Stimulated activated CD8-positive, alpha-beta memory T cell treated with anti-CD3 and anti-CD28 coated beads, Interleukin-4, amount 100 ng/mL, for 4 hours (primary cell): ENCODE data around the gene CXCL8.
"Not testable (repeated sequence)": the region's sequence is repeated elsewhere in the genome, so short reads cannot be mapped to it uniquely, and the experiment has no call there.

Source experiments
- DNase-seq, 2 donors: peaks; one replicate each; pipeline ENCODE4 v3.0.0-alpha.2; 2020; ENCODE audit warnings: low read depth in 2 of 2, low spot score in 1 of 2

CXCL8 gene

DNA sequence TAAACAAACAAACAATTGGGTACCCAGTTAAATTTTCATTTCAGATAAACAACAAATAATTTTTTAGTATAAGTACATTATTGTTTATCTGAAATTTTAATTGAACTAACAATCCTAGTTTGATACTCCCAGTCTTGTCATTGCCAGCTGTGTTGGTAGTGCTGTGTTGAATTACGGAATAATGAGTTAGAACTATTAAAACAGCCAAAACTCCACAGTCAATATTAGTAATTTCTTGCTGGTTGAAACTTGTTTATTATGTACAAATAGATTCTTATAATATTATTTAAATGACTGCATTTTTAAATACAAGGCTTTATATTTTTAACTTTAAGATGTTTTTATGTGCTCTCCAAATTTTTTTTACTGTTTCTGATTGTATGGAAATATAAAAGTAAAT, 2.9 kb downstream of the CXCL8 start:
- no peak for DNase-seq

DNA sequence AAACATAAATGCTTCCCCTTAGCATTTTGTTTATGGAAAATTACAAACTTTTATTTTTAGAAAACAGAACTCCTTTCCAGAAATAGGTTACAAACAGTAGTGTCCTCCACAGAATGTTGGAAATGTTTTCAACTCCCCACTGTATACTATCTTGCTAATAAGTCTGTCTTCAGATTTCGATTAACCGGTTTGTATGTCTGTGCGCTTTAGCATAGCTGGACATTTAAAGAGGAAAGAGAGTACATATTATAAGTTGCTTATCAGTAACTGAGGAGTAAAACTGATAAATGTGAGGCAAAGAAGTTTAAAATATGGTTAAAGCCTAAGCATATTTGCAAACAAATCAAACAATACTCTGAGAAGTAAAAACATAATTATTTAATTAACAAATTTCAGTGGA, 3.4 kb downstream of the CXCL8 start:
- no peak for DNase-seq

DNA sequence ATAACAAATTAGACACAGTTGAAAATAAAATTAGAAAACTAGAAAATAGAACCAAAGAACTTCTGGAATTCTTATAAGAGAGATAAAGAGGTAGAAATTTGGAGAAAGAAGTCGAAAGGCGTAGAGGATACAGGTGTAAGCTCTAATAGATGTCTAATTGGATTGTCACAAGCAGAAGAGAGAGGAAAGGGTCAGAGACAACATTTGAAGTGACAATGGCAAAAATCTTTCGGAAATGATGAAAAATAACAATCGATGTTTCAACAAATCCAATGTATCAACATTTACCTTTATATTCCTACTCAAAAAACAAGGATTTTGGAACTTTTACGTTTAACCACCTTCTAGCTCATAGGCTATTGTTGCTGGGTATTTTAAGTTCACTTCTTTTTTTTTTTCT, 3.8 kb downstream of the CXCL8 start:
- no peak for DNase-seq

DNA sequence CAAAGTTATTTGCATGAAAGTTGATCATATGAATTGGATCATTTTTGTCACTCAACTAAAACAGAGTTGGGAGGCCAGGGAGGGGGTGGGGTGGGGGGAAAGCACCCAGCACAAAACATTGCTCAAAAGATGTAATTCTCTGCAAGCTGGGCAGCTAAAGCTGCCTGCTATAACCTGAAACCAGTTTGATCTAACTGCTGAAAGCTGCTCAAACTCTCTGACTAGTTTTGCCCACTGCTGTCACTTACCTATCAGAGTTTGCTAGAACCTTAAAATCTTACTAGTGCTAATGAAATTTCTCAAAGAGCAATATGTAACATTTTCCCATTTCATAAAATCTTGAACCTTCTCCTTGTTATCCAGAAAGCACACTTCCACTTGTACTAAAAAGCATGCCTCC, 10.4 kb downstream of the CXCL8 start:
- DNase-seq: no peak

DNA sequence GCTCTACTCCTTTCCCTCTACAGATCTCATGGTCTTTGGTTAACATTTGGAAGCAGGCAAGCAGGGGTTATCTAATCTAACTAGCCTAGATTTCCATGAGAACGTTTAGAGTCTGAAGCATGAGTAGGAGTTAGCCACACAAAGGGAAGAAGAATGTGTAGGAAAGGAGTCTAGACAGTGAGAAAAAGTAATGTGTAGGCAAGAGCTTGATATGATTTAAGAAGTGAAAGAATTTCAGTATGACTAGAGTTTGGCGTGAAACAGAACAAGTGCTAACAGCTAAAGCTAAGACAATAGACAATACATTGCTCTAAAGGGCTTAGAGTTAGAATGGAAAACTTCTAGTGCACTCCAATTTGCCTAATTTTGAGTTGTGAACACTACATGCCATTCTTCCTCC, 10.8 kb downstream of the CXCL8 start:
- no peak for DNase-seq

DNA sequence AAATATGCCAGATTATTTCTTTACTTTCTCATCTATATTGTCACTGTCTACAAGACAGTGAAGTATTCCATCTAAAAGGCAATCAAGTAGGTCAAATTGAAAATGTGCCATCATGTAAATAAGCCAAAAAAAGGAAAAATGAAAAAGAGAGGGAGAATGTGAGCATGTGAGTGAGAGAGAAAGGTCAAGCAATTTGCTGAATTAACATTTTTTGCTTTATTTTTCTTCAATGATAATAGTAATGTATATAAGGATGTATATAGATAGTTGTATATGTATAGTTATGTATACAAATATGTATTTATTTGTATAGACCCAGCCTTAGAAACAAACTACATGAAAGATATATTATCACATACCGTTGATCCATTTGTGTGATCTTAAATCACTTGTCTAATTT, 11.5 kb downstream of the CXCL8 start:
- DNase-seq: no peak

DNA sequence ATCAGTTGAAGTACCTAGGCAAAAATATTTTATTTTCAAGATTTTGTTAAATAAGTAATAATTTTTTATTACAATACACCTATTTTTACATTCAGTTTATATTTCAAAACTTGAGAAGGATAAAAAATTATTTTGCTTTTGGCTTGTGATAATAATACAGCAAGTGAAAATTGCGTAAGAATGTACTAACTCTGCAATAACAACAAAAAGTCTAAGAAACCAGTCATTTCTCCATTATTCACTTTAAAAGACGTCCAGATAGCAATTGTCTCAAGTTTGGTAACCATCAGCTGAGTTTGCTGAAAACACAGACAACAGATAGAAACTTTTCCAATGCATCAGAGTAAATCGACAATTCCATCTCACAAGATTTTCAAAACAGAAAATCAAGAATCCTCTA, 12.1 kb downstream of the CXCL8 start:
- DNase-seq: no peak

DNA sequence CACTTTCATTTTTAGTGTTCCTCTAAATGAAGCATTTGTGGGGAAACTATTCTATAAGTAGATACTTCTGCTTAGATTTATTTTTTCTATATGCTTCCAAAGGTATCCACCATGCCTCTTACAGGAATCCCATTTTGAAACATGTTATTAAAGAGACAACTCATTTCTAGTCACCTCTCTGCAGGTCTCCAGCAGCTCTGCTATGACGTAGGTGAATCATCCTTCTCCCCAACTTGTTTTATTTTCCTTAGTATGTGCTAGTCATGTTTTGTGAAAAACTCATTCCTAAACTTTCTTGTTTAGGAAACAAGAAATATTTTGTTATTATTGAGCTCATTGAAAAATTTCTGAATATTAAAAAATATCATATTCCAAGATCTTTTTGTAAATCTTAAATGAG, 12.8 kb downstream of the CXCL8 start:
- no peak for DNase-seq

DNA sequence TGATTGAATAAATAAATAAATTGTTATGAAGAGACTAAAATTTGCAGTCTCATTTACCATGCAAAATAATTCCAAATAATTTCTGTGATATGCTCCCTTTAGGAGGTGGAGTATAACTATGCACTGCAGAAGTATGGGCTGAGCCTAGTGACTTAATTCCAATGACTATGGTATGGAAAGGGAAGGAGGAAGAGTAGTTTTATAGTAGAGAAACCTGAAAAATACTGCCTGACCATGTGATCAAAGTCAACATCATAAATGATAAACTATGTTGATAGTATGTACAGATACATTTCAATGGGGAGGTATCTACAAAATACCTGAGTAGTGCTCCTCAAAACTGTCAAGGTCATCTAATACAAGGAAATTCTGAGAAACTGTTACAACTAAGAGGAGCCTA, 14.6 kb downstream of the CXCL8 start:
- DNase-seq: no peak

DNA sequence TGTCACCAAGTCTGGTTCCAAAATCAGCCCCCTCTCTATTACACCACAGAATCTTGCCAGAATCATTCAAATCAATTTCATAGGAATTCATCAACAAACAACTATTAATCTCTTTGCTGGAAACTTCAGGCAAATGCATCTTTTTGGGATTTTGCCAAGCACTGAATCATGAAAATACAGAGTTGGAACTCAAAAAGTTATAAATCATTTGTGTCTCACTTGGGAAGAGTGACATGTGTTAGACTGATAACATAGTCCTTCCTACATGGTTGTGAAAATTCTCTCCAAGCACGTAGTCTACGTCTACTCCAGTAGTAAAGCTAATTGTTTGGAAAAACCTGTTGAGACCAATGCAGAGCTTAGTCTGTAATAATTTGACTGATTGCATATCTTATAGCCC, 19.0 kb downstream of the CXCL8 start:
- DNase-seq: no peak

DNA sequence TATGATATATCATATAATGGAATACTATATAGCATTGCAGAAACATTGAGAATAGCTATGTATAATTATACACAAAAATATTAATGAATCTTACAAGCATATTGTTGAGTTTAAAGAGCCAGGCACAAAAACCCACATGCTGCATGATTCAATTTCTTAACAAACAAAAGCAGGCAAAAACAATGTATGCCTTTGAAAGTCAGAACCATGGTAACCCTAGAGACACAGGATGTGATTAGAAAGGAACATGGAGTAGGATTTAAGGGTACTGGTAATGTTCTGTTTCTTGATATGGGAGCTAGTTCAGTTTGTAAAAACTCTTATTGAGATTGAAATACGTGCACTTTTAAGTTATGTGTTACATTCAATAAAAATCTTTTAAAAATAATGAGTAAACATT, 21.5 kb downstream of the CXCL8 start:
- no peak for DNase-seq

DNA sequence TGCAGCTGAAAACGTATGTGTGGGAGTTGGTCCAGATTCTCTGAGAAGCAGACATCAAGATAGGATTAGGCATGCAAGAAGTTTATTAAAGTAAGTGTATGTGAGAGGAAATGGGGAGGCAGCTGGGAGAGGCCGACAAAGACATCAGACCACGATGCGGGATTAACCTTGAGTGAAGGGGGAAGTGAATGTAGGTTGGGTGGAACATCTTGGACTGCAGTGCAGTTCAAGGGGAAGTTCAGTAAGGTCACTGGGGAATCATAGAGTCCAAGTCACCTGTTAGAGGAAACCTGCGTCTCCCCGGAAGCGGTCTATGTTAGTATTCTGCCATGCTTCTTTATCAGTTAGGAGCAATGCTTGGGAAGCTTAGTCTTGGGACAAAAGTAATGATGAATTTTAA, 22.0 kb downstream of the CXCL8 start:
- DNase-seq: no peak

DNA sequence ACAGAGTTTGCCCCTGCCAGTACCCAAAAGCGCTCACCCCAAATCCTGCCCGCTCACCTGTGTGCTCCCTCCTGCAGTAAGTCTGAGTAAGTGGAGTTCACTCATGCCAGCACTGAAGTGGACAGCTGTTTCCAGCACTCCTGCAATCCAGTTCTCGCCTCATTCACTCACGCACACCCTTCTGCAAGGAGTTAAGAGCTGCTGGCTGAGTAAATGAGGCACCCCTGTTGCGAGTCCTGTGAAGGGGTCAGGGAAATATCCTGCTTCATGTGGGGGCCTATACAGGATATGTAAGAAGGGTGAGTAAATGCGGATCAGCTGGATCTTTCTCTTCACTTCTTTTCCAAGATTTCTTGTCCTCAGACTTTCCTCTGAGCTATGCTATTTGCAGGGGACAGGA, 23.5 kb downstream of the CXCL8 start:
- no peak for DNase-seq

DNA sequence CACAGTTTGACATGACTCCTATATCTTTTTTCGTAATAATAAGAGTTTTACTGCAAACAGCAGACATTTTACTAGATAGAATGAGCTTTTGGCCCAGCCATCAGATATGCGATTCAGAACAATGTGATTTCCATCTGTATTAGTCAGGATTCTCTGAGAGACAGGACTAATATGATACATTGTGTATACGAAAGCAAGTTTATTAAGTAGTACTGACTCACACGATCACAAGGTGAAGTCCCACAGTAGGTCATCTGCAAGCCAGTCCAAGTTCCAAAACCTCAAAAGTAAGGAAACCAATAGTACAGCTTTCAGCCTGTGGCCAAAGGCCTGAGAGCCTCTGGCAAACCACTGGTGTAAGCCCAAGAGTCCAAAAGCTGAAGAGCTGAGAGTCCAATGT, 24.1 kb downstream of the CXCL8 start:
- DNase-seq: no peak

DNA sequence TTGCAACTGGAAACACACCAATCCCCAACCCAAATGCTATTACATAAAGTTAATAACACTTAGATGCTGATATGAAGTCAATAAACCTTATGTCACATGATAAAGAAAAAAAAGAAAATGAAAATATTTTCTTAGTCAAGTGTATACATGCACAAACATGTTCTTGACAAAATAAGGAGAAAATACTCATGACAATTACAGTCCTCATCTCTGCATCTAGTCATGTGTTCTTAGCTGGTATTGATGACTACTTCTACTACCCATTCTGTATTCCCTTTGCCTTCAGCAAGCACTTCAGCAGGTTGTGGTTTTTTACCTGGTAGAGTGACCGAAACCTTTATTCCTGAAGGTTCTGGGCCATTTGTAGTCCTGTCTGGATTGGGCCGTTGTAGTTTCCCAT, 24.9 kb downstream of the CXCL8 start:
- DNase-seq: no peak

DNA sequence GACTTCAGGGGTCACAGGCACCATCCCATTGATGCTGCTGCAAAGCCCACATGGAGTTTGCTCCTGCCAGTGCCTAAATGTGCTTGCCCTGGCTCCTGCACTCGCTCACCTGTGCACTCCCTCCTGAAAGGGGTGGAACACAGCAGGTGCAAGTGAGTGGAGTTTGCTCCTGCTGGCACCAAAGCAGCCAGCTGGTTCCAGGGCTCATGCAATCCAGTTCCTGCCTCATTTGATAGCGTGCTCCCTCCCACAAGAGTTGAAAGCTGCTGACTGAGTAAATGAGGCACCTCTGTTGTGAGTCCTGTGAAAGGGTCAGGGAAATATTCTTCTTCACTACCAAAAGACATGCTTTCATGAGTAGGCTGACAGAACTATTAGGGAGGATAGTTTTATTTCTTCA, 30.5 kb downstream of the CXCL8 start:
- DNase-seq: no peak

DNA sequence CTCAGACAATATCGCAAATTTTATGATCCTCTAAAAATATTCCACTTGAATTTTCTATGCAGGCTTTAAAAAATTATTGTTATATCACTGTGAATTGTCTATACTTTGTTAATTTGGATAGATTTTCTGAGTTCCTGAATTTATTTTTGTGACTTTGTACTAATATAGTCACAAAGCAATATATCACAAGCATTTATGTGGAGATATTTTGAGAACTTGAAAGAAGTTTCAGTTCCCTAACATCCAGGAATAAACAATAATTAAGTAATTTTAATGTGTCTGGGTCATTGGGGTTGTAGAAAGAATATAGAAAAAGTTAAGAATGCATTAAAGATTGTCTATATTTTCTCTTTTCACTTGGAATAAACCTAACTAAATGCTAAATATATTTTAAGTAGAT, 32.0 kb downstream of the CXCL8 start:
- no peak for DNase-seq

DNA sequence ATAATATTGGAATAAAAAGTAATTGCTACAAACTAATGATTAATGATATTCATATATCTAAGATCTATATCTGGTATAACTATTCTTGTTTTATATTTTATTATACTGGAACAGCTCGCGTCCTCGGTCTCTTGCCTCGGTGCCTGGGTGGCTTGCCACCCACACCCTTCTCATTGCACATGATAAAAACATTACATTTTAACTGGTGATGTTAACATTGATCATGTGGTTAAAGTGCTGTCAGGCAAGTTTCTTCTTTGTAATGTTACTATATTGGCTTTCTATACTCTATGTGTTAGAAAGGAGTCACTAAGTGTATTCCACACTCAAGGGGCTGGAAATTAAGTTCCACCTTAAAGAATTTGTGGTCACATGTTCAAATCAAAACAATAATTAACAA, 34.0 kb downstream of the CXCL8 start:
- not testable (repeated sequence) for DNase-seq

DNA sequence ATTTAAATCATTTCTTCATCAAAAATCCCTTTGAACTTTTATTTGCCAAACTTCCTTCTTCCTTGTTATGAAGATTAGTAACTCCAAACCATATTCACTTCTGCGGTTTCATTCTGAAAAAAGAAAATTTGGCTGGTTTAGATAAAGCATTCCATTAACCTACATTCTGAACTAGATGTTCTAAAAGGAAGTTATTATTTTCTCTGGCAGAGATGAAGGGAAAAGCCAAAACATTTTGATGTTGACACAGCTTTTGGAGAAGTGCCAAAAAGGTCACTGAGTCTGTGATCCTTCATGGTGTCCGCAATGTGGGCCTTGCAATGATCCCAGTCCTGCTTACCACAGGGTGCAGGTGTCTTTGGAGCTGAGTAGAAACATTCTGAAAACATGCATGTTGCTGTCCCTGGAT, 36.0 kb downstream of the CXCL8 start:
- DNase-seq: no peak

DNA sequence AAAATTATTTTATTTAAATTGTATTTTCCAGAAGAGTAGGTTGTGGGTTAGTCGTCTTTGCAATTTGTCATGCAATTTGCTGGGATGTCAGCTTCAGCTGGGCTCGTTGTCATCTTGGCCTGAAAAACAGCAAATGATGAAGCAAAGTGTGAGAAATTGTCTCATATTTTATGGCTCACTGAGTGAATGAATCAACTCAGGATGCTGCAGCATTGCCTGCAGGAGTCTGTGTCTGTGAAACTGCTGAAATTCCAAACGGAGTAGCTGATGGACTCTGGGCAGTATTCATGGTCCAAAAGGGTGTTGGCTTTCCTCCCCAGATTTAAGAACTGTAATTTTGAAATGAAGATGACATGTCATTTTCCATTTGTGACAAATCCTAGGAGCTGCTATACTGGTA, 37.2 kb downstream of the CXCL8 start:
- no peak for DNase-seq

DNA sequence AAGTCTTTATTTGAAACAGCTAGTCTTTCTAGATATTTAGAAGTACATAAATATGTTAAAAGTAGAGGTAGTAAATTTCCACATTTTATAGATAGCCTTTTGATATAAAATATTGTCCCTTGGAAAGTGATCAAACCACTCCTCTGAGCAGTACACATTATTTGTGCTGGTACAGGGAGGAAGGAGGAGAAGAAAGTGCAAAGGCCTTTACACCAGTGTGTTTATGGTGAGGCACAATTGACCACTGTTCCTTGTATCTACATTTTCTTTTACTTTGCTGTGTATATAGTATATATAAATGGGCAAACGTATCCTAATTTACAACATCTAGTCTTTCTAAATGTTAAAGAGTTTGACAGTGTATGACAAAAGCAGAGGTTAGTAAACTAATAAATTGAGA, 39.9 kb downstream of the CXCL8 start:
- no peak for DNase-seq

DNA sequence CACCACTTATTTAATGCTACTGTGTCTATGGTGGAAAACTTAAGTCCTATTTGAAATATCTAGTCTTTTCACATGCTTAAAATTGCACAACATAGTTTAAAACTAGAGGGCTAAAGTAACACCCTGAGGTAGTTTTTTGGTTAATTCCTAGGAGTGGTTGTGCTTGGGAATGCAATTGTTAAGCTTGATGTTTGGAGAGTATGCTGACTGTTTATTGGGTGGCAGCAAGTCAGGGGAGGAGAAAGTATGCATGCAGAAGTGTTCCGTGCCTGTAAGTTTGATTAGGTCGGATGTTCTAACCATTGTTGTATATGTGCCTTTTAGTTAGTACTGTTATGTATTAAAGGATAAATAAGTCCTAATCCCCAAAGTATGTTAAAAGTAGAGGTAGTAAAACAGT, 40.5 kb downstream of the CXCL8 start:
- DNase-seq: no peak

DNA sequence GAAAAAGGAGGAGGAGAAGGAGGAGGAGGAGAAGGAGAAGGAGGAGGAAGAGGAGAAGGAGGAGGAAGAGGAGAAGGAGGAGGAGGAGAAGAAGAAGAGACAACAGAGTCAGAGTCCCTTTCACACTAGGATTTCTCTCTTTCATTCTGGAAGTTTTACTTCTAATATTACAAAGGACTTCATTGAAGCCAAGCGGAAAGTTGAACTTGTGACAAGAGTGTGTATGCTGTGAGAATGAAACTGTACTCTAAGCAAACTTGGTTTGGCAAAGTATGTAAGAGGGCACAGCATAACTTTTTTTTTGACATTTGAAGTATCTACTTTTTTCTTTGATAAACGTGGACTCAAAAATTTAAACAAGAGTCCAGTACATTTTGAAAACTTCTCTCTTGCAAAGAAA, 48.0 kb downstream of the CXCL8 start:
- DNase-seq: no peak
